Head of caudate nucleus (tissue), 42 donors: ENCODE results near the gene NAPG.
"Not testable (repeated sequence)": the region's sequence is repeated elsewhere in the genome, so short reads cannot be mapped to it uniquely, and the experiment has no call there.

ENCODE experiments used
- DNase-seq, 42 donors: peaks; one replicate each; pipeline versions ENCODE4 v3.0.0 to v3.0.0-alpha.2; 2020 to 2021; ENCODE audit warnings: mixed read lengths in 7 of 42
- intact Hi-C: fragments of 100-400 bp; cut with DNase I; formaldehyde crosslinking; loops from one replicate; pipeline ENCODE4 v1.15.0; 2022

NAPG gene

DNA sequence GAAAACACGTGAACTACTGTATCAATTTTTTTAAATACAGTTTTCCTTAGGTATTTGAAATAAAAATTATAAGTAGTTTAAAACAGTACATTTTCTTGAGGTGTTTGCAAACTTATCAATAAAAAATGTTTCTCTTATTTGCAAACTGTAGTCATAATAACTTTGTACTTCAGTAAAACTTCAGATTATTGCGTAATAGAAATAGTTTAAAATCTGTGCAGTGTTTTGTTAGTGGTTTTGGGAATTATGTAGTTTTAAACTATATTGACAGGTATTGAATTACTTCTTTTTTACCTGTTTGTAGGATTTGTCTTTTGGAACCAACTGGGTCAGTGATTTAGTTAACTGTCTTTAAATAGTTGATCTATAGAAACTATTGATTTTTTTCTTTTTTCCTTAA is 7.3 kb downstream of the NAPG start:
- intact Hi-C loops, result no loop called here
- no peak for DNase-seq

DNA sequence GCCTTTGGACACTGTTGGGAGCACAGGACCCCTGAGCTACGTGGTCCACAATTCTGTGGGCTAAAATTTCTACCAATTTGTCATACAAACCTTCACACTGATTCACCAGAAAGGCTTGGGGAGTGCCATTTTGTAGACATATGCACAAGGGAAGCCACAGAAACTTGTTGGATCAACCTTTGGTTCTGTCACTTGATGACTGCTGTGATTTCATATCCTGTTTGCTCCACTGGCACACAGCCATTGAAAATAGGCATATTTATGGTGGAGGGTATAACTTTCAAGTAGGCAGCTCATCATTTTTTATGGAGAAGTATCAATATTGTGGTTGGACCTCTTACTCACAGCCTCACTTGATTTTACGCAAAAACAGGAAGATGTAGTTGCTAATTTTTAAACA is 10.5 kb downstream of the NAPG start:
- DNase-seq, result no peak
- intact Hi-C loops, result no loop called here

DNA sequence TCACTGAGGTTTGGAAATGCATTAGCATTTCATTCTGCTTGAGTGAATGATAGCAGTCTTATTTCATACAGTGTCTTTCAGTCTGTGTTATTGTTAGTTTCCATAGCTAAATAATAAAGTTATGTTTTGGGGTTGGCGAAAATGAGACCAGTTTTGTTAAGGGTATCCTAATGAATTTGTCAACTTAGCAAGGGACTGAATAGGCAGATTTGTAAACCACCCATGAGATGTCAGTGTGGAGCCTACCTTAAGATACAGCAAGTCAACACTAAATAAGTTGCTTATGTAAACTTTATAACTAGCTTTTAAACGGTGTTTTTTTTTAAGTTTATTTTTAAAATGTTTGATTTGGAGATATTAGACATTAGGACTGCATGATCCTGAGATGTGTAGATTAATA is 11.9 kb downstream of the NAPG start:
- no peak for DNase-seq
- intact Hi-C loops, result no loop called here

GRCh38 chr18:10539124-10539523 is 13.3 kb downstream of the NAPG start:
- intact Hi-C loops, DNase-seq: not testable (repeated sequence)

- intact Hi-C loops, result no loop called here
- no peak for DNase-seq
These were observed 17.4 kb downstream of the NAPG start for GRCh38 chr18:10543277-10543676.

- DNase-seq, result peak in 4 of 42 donors; percentile 9 to 50 (median 38)
- intact Hi-C loops, result no loop called here
These were observed 18.4 kb downstream of the NAPG start for GRCh38 chr18:10544093-10544748.

DNA sequence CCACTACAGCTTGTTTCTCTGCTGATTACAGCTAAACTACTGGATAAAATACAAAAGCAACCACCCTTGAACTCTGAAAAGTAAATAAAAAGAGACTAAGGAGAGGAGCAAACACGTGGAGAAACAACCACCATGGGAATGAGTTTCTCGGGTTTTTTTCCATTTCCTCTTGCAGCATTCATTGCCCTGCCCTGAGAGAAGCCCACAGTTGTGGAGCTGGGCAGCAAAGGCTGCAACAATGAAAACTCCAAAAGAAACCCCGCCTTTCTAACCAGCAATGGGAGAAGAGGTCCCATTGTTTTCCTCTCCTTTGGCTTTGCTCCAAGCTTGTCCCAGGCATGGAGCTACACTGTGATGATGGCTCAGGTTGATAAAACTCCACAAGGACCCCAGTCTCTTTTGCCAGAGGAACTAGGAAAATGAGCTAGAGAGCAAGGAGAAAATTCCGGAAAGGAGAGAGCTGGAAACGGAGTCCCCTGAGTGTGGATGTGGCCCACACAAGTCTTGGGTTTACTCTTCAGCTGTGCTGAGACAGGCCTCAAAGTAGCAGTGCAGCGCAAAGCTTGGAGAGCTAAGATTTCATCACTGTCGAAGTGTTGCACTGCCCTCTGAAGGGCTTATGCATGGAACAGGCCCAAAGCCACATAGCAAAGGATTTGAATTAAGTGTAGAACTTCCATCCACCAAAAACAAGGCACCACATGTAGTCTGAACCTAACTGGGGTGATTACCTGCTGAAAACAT is 20.9 kb downstream of the NAPG start:
- DNase-seq, result peak in 9 of 42 donors; percentile 13 to 61 (median 30)
- intact Hi-C loops, result no loop called here

- intact Hi-C loops, result no loop called here
These were observed 26.4 kb downstream of the NAPG start for GRCh38 chr18:10552226-10552625.

GRCh38 chr18:10556251-10556650 is 30.4 kb downstream of the NAPG start:
- intact Hi-C loops, DNase-seq: not testable (repeated sequence)

More at GRCh38 chr18:10552226-10552625, 26.4 kb downstream of the NAPG start:
- no peak for DNase-seq

- intact Hi-C loops, result no loop called here
- DNase-seq, result no peak
These were observed 31.4 kb downstream of the NAPG start for GRCh38 chr18:10557085-10557677.

DNA sequence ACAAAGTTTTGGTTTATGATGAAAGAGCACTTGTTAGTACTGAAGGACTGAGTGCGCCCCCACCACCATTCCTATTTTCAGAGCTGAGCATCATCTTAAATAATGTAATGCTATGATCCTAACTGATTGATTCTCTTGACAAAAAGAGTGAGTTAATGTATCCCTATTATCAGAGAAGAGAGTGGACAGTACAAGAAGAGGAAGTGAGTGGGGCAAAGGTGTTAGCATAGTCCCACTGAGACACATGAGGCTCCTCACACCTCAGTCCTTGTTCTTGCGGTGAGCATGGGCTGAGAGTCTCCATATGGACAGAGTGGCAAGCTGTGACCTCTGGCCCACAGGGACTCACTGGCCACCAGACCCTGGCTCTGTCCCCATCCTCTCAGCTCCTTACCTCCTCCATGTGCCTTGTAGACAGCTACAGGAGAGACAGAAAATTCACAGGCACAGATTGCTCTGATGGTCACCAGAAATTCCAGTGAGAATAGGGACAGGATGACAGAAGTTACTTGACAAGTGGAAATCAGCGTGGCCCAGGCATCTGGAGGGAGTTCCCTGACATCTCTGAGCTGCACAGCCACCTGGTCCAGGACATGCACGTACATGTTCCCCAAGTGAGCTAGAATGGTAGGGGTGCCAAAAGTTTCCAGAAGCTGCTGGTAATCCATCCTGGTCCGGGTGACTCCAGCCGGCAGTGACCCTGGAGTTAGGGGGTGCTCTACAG is 32.6 kb downstream of the NAPG start:
- intact Hi-C loops, result no loop called here
- no peak for DNase-seq

DNA sequence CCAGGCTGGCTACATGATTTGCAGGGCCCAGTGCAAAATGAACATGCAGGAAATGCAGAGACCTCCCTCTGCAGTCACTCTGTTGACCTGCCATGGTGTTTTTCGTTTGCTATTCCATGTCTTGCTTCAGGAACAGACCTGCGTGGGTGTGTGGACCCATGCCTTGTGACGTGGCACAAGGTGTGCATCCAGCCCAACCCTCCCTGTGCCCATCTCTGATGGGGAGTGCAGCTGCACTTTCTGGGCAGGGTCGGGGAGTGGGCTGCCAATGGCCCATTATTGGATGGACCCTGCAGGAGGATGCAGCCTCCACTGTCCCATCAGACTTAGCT is 33.1 kb downstream of the NAPG start:
- no peak for DNase-seq
- intact Hi-C loops, result no loop called here

- intact Hi-C loops, result no loop called here
- DNase-seq, result peak in 19 of 42 donors; percentile 6 to 51 (median 22)
These were observed 34.0 kb downstream of the NAPG start for GRCh38 chr18:10559553-10560451.

DNA sequence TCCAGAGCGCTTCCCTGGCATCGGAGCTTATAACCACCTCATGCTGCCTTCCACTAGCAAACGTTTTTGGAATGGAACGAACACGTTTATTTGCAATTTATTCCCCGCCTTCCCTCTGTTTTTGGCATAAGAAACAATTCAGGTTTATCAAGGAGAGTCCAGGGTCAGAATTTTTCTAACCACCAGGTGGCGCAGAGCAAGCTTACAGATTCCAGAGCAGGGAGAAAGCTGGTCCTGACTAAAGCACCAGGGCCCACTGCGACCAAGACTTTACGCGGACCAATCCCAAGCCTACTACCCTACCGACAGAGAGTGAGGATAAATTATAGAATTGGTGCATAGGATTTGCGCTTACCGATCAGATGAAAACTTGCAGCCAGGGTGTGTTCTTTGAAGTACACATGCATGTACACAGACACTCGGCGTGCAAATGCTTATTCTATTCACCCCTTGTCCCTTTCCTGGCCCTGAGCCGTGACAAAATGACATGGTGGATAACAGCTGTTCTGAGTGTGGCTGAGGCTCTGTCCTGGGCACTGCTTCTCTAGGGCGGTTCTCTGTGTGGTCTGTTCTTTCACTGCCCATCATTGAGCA is 34.7 kb downstream of the NAPG start:
- intact Hi-C loops, result no loop called here
- DNase-seq, result peak; percentile 43 to 94 (median 84)

- no peak for DNase-seq
- intact Hi-C loops, result no loop called here
These were observed 36.9 kb downstream of the NAPG start for GRCh38 chr18:10562773-10563160.

DNA sequence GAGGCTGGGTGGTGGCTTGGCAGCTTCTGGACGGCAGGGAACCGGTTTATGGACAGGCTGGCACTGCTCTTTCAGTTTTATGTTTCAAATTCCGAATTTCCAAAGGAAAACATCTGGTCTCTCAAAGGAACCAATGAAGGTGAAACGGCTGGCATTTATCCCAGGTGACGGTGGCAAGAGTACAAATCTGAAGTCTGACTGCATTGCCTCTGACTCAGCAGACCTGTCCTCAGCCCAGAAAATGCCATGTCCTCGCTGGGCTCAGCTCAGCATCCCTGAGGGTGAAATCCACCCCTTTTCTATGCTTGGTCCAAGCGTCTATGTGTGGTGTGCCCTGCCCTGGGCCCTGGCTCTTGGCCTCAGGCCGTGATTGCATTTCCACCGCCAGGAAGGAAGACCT is 38.1 kb downstream of the NAPG start:
- peak in 4 of 42 donors; percentile 25 to 66 (median 44) for DNase-seq
- intact Hi-C loops, result no loop called here

GRCh38 chr18:10564975-10565773 is 39.3 kb downstream of the NAPG start:
- DNase-seq, result no peak
- intact Hi-C loops, result no loop called here

GRCh38 chr18:10565835-10566234 is 40.0 kb downstream of the NAPG start:
- intact Hi-C loops, result no loop called here
- DNase-seq, result no peak
